Fibroblast of upper back skin (primary cell): Measurements from ENCODE around the gene BRD1.

ENCODE experiments used
- DNase-seq: peaks from one replicate; pipeline ENCODE4 v3.0.0-alpha.2; 2013

The BRD1 gene

GRCh38 chr22:49800408-49801238, 27.1 kb downstream of the BRD1 start:
- no peak for DNase-seq

GRCh38 chr22:49799431-49800075, 28.1 kb downstream of the BRD1 start:
- no peak for DNase-seq

- DNase-seq = no peak
These were observed 29.1 kb downstream of the BRD1 start for GRCh38 chr22:49798486-49799151.

DNA sequence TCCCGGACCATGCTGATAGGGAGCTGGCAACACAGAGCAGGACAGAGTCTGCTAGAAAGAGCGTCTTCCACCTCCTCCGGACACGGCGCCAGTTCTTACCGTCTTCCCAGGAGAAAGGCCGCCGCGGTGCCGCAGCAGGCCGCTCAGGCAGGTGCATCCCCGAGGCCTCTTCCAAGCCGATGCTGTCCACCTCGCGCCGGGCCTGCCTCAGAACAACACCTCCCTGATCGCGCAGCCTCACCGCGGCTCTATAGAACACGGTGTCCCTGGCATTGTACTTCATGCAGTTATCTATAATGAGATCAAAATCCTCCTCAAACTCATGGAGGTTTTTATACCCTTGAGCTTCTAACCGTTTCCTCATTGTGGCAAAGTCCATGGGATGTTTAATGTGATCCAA, 30.0 kb downstream of the BRD1 start:
- no peak for DNase-seq

DNA sequence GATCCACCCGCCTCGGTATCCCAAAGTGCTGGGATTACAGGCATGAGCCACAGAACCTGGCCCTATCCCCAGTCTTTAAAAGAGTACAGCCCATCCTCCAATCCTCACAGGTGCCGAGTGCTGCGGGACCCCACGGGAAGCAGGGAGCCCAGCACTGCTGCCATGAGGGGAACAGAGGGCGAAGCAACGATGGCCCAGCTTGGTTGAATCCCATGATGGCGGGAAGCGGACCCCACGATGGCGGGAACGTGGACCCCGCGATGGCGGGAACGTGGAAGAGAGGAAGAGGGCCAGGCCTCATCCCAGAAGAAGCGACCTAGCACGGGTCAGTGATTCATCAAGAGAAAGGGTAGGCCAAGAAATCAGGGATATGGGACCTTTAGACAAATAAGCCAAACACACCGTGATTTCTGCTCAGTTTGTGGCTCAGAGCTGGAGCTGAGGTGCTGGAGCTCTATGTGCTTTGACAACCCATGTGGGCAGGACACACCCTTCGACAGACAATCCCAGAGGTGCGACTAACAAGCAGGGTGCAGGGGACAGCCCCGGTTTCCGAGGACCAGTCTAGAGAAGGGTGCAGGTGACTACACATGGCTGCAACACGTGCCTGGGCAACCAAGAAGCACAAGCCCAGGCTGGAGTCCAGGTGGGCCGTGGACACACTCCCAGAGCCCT, 30.9 kb downstream of the BRD1 start:
- no peak for DNase-seq

- no peak for DNase-seq
These were observed 32.2 kb downstream of the BRD1 start for GRCh38 chr22:49795521-49795920.

- no peak for DNase-seq
These were observed 33.8 kb downstream of the BRD1 start for GRCh38 chr22:49793871-49794270.

DNA sequence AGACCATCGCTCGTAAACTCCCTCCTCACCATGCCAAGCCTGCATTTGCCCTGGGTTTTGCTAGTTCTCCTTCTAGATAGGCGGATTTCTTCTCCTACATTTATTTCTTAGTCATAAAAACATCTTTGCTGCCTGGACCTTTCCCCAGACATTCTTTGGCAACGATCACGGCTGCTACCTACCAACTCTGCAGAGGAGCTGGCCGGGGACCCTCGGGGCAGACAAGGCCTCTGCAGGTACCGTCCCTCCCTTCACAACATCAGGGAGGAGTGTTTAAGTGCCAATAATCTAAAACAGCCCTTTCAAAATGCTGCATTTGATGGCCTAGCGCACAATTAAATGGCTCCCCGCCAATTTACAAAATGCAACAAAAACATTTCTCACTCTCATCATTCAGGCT, 34.4 kb downstream of the BRD1 start:
- no peak for DNase-seq

DNA sequence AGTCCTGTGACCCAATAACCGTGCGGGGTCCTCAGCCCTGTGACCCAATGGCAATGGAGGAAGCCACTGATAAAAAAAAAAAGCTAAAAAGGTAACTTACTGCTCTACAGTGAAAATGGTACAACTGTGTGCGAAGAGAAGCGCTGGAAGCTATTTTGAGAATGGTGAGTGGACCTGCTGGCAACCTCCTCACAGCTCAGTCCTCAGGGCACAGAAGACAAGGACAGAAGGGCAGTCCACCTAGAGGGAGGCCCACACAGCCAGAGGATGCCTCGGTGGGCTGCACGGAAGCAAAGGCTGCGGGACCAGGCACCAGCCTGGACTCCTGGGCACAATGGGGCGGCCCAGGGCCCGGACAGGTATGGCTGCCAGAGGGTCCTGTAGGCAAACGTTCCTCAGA, 35.6 kb downstream of the BRD1 start:
- DNase-seq = no peak

DNA sequence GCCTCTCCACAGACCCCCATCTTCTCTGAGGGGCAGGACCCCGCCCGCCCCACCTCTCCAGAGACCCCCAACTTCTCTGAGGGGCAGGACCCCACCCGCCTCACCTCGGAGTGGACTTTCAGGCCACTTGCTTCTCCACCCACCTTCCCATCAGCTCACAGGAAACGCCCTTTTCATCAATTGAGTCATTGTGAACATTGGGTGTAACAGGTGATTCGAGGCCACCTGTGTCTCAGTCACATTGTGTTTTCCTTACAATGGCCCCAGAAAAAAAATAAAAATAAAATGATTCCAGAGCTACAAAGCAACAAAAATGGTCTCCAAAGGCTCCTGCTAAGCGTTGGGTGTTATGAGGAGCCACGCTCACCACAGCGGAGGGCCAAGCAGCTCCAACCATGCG, 36.0 kb downstream of the BRD1 start:
- DNase-seq = no peak

- no peak for DNase-seq
These were observed 36.8 kb downstream of the BRD1 start for GRCh38 chr22:49790912-49791311.

GRCh38 chr22:49789289-49790141, 38.2 kb downstream of the BRD1 start:
- DNase-seq = no peak

DNA sequence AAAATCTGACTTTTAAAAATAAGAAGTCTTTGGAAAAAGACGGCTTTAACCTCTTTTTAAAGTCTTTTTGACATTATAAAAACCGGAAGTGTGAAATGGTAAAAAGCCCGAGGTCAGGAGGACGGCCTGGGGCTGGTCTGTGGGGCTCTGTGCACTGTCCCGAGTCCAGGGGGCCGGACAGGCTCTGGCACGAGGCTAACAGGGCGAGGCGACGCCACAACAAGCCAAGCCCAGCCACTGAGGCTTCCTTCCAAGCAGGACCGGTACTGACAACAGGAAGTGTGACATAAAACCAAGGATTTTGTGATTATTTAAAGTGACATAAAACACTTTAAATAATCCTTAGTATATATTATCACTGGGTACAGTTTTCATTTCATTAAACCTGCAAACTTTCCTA, 39.2 kb downstream of the BRD1 start:
- no peak for DNase-seq

DNA sequence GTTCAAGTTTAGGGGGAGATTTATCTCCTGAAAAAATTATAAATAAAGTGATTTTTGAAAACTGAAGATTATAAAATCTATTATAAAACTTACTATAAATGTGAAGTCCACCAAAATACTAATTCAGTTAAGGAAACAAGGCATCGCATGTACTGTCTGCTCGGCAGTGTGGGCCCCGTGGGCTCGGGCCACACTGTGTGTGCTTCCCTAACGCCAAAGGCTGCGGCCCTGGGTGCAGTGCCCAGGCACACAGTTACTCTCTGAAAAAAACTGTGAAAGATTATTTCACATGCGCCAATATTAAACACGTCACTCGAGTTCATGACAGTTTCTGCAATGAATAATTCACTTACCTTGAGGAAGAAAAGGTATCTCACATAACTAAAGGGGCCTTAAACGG, 39.8 kb downstream of the BRD1 start:
- DNase-seq = no peak

DNA sequence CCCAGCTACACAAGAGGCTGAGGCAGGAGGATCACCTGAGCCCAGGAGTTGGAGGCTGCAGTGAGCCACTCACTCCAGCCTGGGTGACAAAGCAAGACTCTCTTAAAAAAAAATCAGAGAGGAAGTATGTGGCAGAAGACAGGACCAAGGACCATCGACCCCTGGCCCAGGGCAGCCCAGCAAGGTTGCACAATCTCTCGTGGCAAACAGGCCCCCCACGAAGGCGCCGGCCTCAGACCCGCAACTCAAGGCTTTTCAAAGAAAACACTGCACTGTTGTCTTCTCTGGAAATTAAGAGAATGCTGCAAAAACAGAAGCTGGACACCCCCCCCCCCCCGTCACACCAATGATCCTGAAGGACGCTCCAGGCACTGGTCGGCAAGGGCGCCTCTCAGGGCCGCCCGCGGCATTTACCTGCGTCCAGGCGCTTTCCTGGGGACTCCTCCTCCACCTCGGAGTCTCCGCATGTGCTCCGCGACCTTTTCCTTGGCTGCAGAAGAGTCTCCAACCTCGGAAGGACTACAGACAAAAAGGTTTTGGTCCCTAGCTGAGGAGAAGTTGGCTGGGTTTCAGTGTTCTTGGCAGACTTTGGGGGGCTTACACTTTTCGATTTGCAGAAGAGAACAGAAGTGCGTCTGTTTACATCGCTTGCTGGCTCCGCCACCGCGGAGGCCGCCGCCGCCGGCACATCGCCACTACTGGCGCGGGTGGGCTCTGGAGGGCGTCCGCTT, 40.5 kb downstream of the BRD1 start:
- no peak for DNase-seq

DNA sequence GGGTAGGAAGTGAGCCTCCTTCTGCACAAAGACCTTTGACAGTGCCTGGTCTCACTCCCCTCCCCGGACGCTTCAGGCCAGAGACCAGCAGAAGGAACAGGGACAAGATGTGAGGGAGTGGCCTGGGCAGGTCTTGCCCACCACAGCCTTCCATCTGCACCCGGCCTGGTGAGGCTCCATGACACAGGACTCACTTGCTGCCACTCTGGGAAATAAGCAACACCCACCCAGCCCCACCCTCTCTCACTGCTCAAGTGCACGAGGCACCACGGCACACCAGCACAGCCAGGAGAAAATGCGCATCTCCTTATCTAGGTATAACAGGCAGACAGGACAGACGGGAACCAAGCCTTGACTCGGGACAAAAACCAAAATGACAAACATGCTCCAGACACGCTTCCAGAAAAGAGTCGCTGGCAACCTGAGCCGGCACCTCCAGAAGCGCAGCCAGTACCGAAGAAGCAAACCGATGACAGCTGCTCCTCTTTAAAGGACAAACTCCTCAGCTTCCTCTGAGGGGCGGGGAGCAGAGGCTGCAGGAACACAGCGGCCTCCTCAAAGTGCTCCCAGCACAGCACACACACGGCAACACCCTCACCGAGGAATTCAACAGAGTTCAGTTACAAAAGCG, 41.7 kb downstream of the BRD1 start:
- no peak for DNase-seq

GRCh38 chr22:49785046-49785521, 42.6 kb downstream of the BRD1 start:
- DNase-seq = no peak

DNA sequence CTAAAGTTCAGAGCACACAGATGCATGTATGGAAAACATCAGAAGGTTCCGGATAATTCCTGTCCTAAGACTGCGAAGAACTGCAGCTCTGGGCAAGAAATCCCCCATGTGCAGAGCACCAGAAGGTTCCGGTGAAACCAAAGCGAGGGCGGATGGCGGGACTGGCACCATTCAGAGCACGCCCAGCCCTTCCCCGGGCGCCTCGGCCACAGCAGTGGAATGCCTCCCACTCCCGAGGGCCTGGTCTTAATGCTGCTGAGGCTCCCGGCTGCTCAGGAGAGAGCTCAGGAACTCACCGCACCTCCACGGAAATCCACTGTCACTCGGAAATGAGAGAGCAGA, 43.1 kb downstream of the BRD1 start:
- no peak for DNase-seq

- DNase-seq = no peak
These were observed 43.6 kb downstream of the BRD1 start for GRCh38 chr22:49783926-49784629.

DNA sequence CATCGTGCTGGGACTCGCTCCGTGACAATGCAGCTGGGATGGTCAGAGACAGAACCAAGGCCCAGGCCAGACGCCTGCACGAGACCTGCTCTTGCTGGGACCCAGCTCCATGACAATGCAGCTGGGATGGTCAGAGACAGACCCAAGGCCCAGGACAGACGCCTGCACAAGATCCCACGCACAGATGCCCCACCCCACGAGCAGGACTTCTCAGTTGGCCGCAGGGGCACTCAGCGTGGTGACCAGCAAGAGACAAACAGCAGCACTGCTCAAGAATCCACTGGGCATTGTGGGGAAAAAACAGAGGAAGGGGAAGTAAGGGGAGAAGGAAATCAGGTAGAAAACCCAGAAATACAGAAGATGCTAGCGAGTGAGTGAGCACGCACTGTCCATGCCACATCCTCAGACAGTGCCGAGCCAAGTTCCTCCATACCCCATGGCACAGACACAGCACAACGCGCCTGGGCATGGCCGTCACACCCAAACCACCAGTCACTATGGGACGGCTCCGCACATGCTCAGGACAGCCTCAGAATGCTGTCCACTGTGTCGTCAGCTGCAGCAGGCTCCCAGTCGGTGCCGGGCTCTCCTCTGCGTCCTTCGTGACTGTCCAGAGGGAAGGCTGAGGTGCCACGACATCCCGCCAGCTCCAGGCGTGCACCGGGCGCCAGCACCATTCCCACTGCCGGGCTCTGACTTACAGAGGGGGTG, 44.5 kb downstream of the BRD1 start:
- no peak for DNase-seq
